GM12891 (cell line): ENCODE data around the gene TMEM117.

Experiments
- POLR2A ChIP-seq: IDR thresholded peaks from 2 replicates; pipeline ENCODE4 v1.6.1; 2011; ENCODE audit warnings: low read depth, low read length, control low read depth
- POLR2AphosphoS5 ChIP-seq: IDR thresholded peaks from 2 replicates; pipeline ENCODE4 v1.6.1; 2011; ENCODE audit warnings: low read depth, low read length, control low read depth

- TF ChIP-seq POLR2A (no peak), POLR2AphosphoS5 (no peak)
Measured at GRCh38 chr12:43848226-43848507, 12.3 kb downstream of the TMEM117 start.
